ENCODE results near the gene RAB23. TPM values are rescaled to one million over a fixed set of nuclear protein-coding genes. Genes with fewer than 3 reads are reported as not detected.

The RAB23 gene
- total and polyA plus RNA-seq, 9 of the 15 experiments (the other 6 are each of a cell fraction or from before 2014, with no cell fraction given) = 3.4 to 18.0 (median 9.4) TPM

GRCh38 chr6:57221936-57222742 lies at the start of gene RAB23 (continued):
- TF ChIP-seq CHD7 (IDR thresholded peaks at IDR 0.05; ENCODE audit: low read depth, low read length) = no peak
- TF ChIP-seq NCOR1 (IDR thresholded peaks at IDR 0.05) = no peak
- no peak for TF ChIP-seq TRIM28 (IDR thresholded peaks at IDR 0.05)
- TF ChIP-seq NFATC3 (IDR thresholded peaks at IDR 0.05) = no peak
- TF ChIP-seq CAMTA2 (CRISPR knock-in tag; conservative IDR thresholded peaks at IDR 0.05) = no peak
- TF ChIP-seq ZNF57 (CRISPR knock-in tag; IDR thresholded peaks at IDR 0.05) = no peak
- TF ChIP-seq LEF1 (IDR thresholded peaks at IDR 0.05) = no peak
- peak; percentile 43; the same call in 1 of the 2 replicates for TF ChIP-seq ILF3 (IDR thresholded peaks at IDR 0.05; ENCODE audit: borderline replicate concordance)
- TF ChIP-seq NCOA4 (IDR thresholded peaks at IDR 0.05; ENCODE audit: partially characterized antibody) = no peak
- TF ChIP-seq KDM5B (IDR thresholded peaks at IDR 0.05; ENCODE audit: insufficient replicate concordance, low read depth, low read length) = peak; percentile 72
- no peak for TF ChIP-seq TRIM24 (IDR thresholded peaks at IDR 0.05)
- TF ChIP-seq ZNF224 (CRISPR knock-in tag; IDR thresholded peaks at IDR 0.05) = no peak
- TF ChIP-seq NUFIP1 (IDR thresholded peaks at IDR 0.05; ENCODE audit: partially characterized antibody) = no peak
- TF ChIP-seq NCOA2 (IDR thresholded peaks at IDR 0.05; ENCODE audit: partially characterized antibody in 2 of 2) = no peak
- no peak for TF ChIP-seq DPF2 (IDR thresholded peaks at IDR 0.05)
- no peak for TF ChIP-seq RNF219 (CRISPR knock-in tag; IDR thresholded peaks at IDR 0.05)
- no peak for TF ChIP-seq ZNF24 (IDR thresholded peaks at IDR 0.05)

Data from K562 (cell line).